ENCODE data around the gene TGM2. TPM values are rescaled to one million over a fixed set of nuclear protein-coding genes. Genes with fewer than 3 reads are reported as not detected.

TGM2 gene
- total RNA-seq, 1 experiment from 2014 or later: 113 TPM

DNA sequence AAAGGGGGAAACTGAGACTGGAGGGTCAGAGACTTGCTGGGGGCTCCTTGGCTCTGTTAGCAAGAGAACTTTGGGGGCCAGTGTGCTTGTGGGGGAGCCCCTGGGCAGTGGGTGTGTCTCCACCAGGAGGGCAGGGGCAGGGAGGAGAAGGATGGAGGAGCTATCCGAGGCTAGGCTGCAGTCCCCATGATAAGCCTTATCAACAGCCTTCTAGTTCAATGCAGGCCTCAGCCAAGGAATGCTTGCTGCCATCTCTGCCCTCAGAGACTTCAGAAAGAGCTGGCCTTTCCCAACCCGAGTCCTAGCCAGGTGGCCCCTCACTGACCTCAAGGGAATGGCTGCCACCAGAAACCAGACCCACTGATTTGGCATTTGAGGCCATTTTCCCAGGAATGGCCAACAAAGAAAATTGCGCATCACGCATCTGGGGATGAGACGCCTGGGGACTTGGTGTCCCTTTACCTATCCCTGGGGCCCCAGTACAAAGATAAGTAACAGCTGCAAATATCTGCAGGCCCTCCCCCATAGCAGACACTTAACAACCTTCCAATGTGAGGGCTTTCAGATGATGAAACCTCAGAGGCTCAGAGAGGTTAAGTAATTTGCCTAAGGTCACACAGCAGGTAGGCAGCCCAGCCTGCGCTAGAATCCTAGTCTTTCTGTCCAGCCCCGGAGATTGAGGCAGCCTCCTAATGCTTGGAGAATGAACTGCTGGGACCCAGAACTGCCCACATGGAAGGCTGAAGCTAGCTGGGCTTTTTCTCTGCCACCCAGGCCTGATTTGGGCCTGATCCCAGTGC, 4.9 kb downstream of the TGM2 start:
- DNase-seq (ENCODE audit: low read depth, low spot score) (no peak), ATAC-seq (no peak)
- no peak for TF ChIP-seq POLR2AphosphoS5 (IDR thresholded peaks at IDR 0.05; ENCODE audit: low read depth, low read length)
- TF ChIP-seq SIN3A (IDR thresholded peaks at IDR 0.05; ENCODE audit: borderline replicate concordance, insufficient read depth, low read depth, low read length): no peak
- TF ChIP-seq, protein P1, sequence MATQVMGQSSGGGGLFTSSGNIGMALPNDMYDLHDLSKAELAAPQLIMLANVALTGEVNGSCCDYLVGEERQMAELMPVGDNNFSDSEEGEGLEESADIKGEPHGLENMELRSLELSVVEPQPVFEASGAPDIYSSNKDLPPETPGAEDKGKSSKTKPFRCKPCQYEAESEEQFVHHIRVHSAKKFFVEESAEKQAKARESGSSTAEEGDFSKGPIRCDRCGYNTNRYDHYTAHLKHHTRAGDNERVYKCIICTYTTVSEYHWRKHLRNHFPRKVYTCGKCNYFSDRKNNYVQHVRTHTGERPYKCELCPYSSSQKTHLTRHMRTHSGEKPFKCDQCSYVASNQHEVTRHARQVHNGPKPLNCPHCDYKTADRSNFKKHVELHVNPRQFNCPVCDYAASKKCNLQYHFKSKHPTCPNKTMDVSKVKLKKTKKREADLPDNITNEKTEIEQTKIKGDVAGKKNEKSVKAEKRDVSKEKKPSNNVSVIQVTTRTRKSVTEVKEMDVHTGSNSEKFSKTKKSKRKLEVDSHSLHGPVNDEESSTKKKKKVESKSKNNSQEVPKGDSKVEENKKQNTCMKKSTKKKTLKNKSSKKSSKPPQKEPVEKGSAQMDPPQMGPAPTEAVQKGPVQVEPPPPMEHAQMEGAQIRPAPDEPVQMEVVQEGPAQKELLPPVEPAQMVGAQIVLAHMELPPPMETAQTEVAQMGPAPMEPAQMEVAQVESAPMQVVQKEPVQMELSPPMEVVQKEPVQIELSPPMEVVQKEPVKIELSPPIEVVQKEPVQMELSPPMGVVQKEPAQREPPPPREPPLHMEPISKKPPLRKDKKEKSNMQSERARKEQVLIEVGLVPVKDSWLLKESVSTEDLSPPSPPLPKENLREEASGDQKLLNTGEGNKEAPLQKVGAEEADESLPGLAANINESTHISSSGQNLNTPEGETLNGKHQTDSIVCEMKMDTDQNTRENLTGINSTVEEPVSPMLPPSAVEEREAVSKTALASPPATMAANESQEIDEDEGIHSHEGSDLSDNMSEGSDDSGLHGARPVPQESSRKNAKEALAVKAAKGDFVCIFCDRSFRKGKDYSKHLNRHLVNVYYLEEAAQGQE (IDR thresholded peaks at IDR 0.05; ENCODE audit: insufficient read depth in 1 of 2, low read depth in 2 of 2, low read length in 1 of 2): no peak
- TF ChIP-seq, protein P2, sequence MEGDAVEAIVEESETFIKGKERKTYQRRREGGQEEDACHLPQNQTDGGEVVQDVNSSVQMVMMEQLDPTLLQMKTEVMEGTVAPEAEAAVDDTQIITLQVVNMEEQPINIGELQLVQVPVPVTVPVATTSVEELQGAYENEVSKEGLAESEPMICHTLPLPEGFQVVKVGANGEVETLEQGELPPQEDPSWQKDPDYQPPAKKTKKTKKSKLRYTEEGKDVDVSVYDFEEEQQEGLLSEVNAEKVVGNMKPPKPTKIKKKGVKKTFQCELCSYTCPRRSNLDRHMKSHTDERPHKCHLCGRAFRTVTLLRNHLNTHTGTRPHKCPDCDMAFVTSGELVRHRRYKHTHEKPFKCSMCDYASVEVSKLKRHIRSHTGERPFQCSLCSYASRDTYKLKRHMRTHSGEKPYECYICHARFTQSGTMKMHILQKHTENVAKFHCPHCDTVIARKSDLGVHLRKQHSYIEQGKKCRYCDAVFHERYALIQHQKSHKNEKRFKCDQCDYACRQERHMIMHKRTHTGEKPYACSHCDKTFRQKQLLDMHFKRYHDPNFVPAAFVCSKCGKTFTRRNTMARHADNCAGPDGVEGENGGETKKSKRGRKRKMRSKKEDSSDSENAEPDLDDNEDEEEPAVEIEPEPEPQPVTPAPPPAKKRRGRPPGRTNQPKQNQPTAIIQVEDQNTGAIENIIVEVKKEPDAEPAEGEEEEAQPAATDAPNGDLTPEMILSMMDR (IDR thresholded peaks at IDR 0.05): no peak
- TF ChIP-seq TCF7L2 (IDR thresholded peaks at IDR 0.05; ENCODE audit: low read depth, low read length): no peak
- Histone ChIP-seq H3K4me3 (ENCODE audit: low read depth in 2 of 2, low read length in 2 of 2) (no peak overlapping the region), H3K27ac (ENCODE audit: low read length) (peak overlapping the region; percentile 29; the same call in 1 of the 2 replicates), H3K27me3 (ENCODE audit: control insufficient read depth, insufficient read depth, low read length) (no peaks in the 10 kb centered on the region), H3K36me3 (ENCODE audit: control insufficient read depth, insufficient read depth, low read length) (no peaks in the 10 kb centered on the region), H3K9me3 (ENCODE audit: control insufficient read depth, insufficient read depth, low read depth, low read length) (no peaks in the 10 kb centered on the region), H3K4me1 (ENCODE audit: control insufficient read depth, insufficient read depth, low read length) (peaks cover 3% of the 10 kb centered on the region)
- in situ Hi-C loops (cut with HindIII; ENCODE audit: low pct_unique_long_range_greater_than_20kb, low sequenced_read_pairs) (no loop called here), intact Hi-C loops (cut with micrococcal nuclease; ENCODE audit: unreplicated experiment) (no loop called here)
- BruUV-seq (replicated peaks): no TSS peak
- ChIA-PET POLR2A (no interaction called here), CTCF (interaction anchor here (0.6 kb wide), 1 partner anchor 28 kb away, joined by 3 read pairs; no protein-coding TSS in a partner anchor)

DNA sequence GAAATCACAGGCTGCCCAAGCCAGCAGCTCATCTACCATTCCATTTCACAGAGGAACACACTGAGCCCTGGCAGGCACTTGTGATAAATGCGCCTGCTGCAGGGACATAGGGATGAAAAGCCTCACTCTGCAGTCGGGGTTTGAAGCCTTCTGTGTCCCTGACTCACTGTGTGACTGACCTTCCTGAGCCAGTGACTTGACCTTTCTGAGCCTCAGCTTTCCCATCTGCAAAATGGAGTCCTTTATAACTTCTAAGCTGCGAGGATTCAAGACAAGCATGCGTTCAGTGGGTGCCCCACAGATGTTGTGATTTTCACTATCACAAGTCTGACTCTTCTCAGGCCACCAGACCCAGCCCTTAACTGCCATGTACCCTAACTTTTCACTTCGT, 5.5 kb downstream of the TGM2 start:
- no TSS peak for BruUV-seq (replicated peaks)
- TF ChIP-seq, protein P1 (IDR thresholded peaks at IDR 0.05; ENCODE audit: insufficient read depth in 1 of 2, low read depth in 2 of 2, low read length in 1 of 2): no peak
- no peak for TF ChIP-seq POLR2AphosphoS5 (IDR thresholded peaks at IDR 0.05; ENCODE audit: low read depth, low read length)
- TF ChIP-seq TCF7L2 (IDR thresholded peaks at IDR 0.05; ENCODE audit: low read depth, low read length): no peak
- no peak for TF ChIP-seq SIN3A (IDR thresholded peaks at IDR 0.05; ENCODE audit: borderline replicate concordance, insufficient read depth, low read depth, low read length)
- TF ChIP-seq, protein P2 (IDR thresholded peaks at IDR 0.05): no peak
- H3K36me3 ChIP-seq (ENCODE audit: control insufficient read depth, insufficient read depth, low read length): no peaks in the 10 kb centered on the region
- H3K4me1 ChIP-seq (ENCODE audit: control insufficient read depth, insufficient read depth, low read length): peaks cover 3% of the 10 kb centered on the region
- CTCF ChIA-PET: interaction anchor here (0.6 kb wide), 1 partner anchor 27 kb away, joined by 3 read pairs; no protein-coding TSS in a partner anchor
- H3K27me3 ChIP-seq (ENCODE audit: control insufficient read depth, insufficient read depth, low read length): no peaks in the 10 kb centered on the region
- ATAC-seq (no peak), DNase-seq (ENCODE audit: low read depth, low spot score) (no peak)
- in situ Hi-C loops (cut with HindIII; ENCODE audit: low pct_unique_long_range_greater_than_20kb, low sequenced_read_pairs): no loop called here
- no peaks in the 10 kb centered on the region for H3K9me3 ChIP-seq (ENCODE audit: control insufficient read depth, insufficient read depth, low read depth, low read length)
- POLR2A ChIA-PET: no interaction called here
- no peak overlapping the region for H3K4me3 ChIP-seq (ENCODE audit: low read depth in 2 of 2, low read length in 2 of 2)
- no peak overlapping the region for H3K27ac ChIP-seq (ENCODE audit: low read length)
- intact Hi-C loops (cut with micrococcal nuclease; ENCODE audit: unreplicated experiment): no loop called here
